ENCODE data around the gene CRYGC. TPM values are rescaled to one million over a fixed set of nuclear protein-coding genes. Genes with fewer than 3 reads are reported as not detected.

Gene CRYGC
- total and polyA plus RNA-seq, 2 of the 8 experiments (the other 6 are each of a cell fraction or from before 2014, with no cell fraction given), result not detected

- Histone ChIP-seq H3K27me3 (replicated peaks in 1 of 4; ENCODE audit: control insufficient read depth in 3 of 4, extremely low read depth in 1 of 4, insufficient read depth in 3 of 4, low read length in 3 of 4) (no peaks in the 10 kb centered on the region), H2BK12ac (ENCODE audit: low read depth, low read length) (no peak overlapping the region), H4K20me1 (replicated peaks in 1 of 2; ENCODE audit: control insufficient read depth in 1 of 2, insufficient read depth in 2 of 2, low read length in 2 of 2) (no peaks in the 10 kb centered on the region), H2BK120ac (replicated peaks; ENCODE audit: low read depth, low read length) (no peak overlapping the region), H3K23ac (ENCODE audit: insufficient read length) (no peak overlapping the region), H3K18ac (ENCODE audit: extremely low read depth, low read length) (no peak overlapping the region), H3K14ac (ENCODE audit: insufficient read length) (no peak overlapping the region), H2AK5ac (ENCODE audit: low read depth, low read length) (no peak overlapping the region), H2BK5ac (ENCODE audit: low read depth, low read length) (no peak overlapping the region), H2AFZ (ENCODE audit: low read length) (0 out of 2 replicates have a peak overlapping the region, but pooled peaks have one; percentile 48), H3K4me3 (ENCODE audit: extremely low read depth in 1 of 4, insufficient read depth in 2 of 4, low read depth in 3 of 4, low read length in 4 of 4) (no peak overlapping the region), H2BK15ac (ENCODE audit: low read length) (no peak overlapping the region), H3K79me1 (ENCODE audit: low read depth, low read length) (no peaks in the 10 kb centered on the region), H3K4me2 (ENCODE audit: insufficient read depth in 1 of 2, low read depth in 2 of 2, low read length in 2 of 2) (no peak overlapping the region), H2BK20ac (ENCODE audit: low read length) (no peak overlapping the region), H3K9me3 (ENCODE audit: insufficient read depth in 2 of 2, low read depth in 1 of 2, low read length in 1 of 2) (no peaks in the 10 kb centered on the region), H3K56ac (replicated peaks; ENCODE audit: insufficient read length, low read depth, low read length) (no peak overlapping the region), H4K8ac (ENCODE audit: extremely low read depth, insufficient read depth, low read length) (no peak overlapping the region), H4K91ac (replicated peaks; ENCODE audit: insufficient read length, low read length) (no peak overlapping the region), H3K27ac (ENCODE audit: low read depth, low read length) (no peak overlapping the region), H4K5ac (ENCODE audit: insufficient read length, low read depth, low read length) (no peak overlapping the region), H3K4ac (replicated peaks; ENCODE audit: insufficient read length, low read depth, low read length) (no peak overlapping the region), H3K36me3 (ENCODE audit: control insufficient read depth in 2 of 4, insufficient read depth in 4 of 4, low read length in 3 of 4) (no peaks in the 10 kb centered on the region), H3K23me2 (ENCODE audit: low read depth, low read length) (no peaks in the 10 kb centered on the region), H3K9ac (replicated peaks in 1 of 4; ENCODE audit: extremely low read depth in 1 of 4, low read depth in 3 of 4, low read length in 3 of 4) (no peak overlapping the region), H3K79me2 (ENCODE audit: control insufficient read depth in 1 of 2, insufficient read depth in 2 of 2, low read length in 2 of 2) (no peaks in the 10 kb centered on the region), H3K4me1 (replicated peaks in 1 of 4; ENCODE audit: control insufficient read depth in 3 of 4, insufficient read depth in 4 of 4, low read length in 3 of 4) (peaks cover 0 to 2% (median 2%) of the 10 kb centered on the region in 4 experiments; a peak in 2 of 7 replicates)
- WGBS, 2 experiments (ENCODE audit: extremely low coverage in 1 of 2, insufficient coverage in 1 of 2, insufficient read length in 1 of 2, insufficient replicate concordance in 2 of 2, low coverage in 1 of 2, low lambda C conversion rate in 2 of 2, missing lambda C conversion rate in 1 of 2), result 87% methylated on average over 6 of the region's 6 CpGs; no CpG with 5 or more reads in 1 of the 2 experiments
- ChIA-PET POLR2A (ENCODE audit: partially characterized antibody) (interaction anchor here (0.6 to 2.5 kb wide), 5 partner anchors 28 to 79 kb away, joined by 3 to 17 read pairs (median 3); partner anchors contain the start of gene IDH1), CTCF (ENCODE audit: partially characterized antibody) (interaction anchor here (0.6 to 5.2 kb wide), 54 partner anchors 8 to 1796 kb away, joined by 3 to 56 read pairs (median 5); partner anchors contain the start of genes C2orf80, CRYGA, CRYGB and CRYGC)
- FAIRE-seq (no peak), DNase-seq (ENCODE audit: low read depth in 1 of 2, low spot score in 2 of 2) (no peak)
- no peak for TF ChIP-seq TBP (IDR thresholded peaks at IDR 0.05; ENCODE audit: low read depth, low read length)
- TF ChIP-seq MAFK (IDR thresholded peaks at IDR 0.05; ENCODE audit: low read depth, low read length), result no peak
- TF ChIP-seq BRCA1 (IDR thresholded peaks at IDR 0.05; ENCODE audit: low read depth, low read length), result no peak
- no peak for TF ChIP-seq NANOG (IDR thresholded peaks at IDR 0.05; ENCODE audit: insufficient read depth, low read depth, low read length, poor library complexity, severe bottlenecking)
- no peak for TF ChIP-seq SIX5 (IDR thresholded peaks at IDR 0.05; ENCODE audit: low read depth, low read length)
Measured at GRCh38 chr2:208175840-208176153, 46.2 kb upstream of the CRYGC start.

Data from H1 (cell line).